K562 (cell line): Measurements from ENCODE around the gene CSMD2. TPM values are rescaled to one million over a fixed set of nuclear protein-coding genes. Genes with fewer than 3 reads are reported as not detected.

Source experiments
- ATAC-seq: fragments of 200-7000 bp; cut with Tn5 transposase; 3 replicates; pipeline ENCODE4 v1.9.1; 2020; ENCODE audit warnings: moderate library complexity
- BruUV-seq: library from RNA; stranded (reverse); fragments of 400-500 nt; replicated peaks from 2 replicates; lab custom pipeline; 2021; lab: Mats Ljungman, UMichigan
- CTCF ChIA-PET: fragments of 300-600 bp; formaldehyde crosslinking; extraction: SDS; loops from one replicate; lab custom pipeline; 2021; ENCODE audit warnings: low intra/inter-chr PET ratio; lab: Yijun Ruan, JAX
- POLR2A ChIA-PET: fragments of 300-600, 350-650 bp; sonication (Branson Sonifier 250); formaldehyde crosslinking; extraction: SDS; loops from one replicate; lab custom pipeline; 2021; ENCODE audit warnings: antibody characterized with exemption, inconsistent platforms; lab: Yijun Ruan, JAX
- DNase-seq, 4 experiments: peaks; one replicate each; pipeline versions ENCODE4 v3.0.0 to v3.0.0-alpha.2; 2011 to 2018; ENCODE audit warnings: low spot score in 3 of 4, mixed read lengths in 3 of 4; ENCODE audit errors: extremely low read depth in 1 of 4
- FAIRE-seq: peaks from 2 replicates; lab custom pipeline; 2011; peaks lifted over from hg19 to GRCh38; lab: Jason Lieb, UNC
- H2AFZ ChIP-seq: 2 replicates; pipeline ENCODE4 v1.6.0; 2011; ENCODE audit warnings: low read depth, low read length, control low read depth, inconsistent platforms
- H3K27ac ChIP-seq: fragments of 200-600 bp; 3 replicates; pipeline ENCODE4 v1.8.0; 2011; ENCODE audit warnings: low read depth, mild to moderate bottlenecking, control low read depth, inconsistent platforms, low read length, moderate library complexity, mixed read lengths; ENCODE audit errors: extremely low read depth
- H3K27me3 ChIP-seq, 2 experiments: fragments of 300-600 bp in 1 of 2; 2 replicates in 1 of 2; 3 replicates in 1 of 2; pipeline versions ENCODE4 v1.6.0 to v1.8.0; 2011; ENCODE audit warnings: inconsistent platforms in 2 of 2, low read length in 2 of 2, mild to moderate bottlenecking in 1 of 2, mixed read lengths in 1 of 2, moderate library complexity in 1 of 2; ENCODE audit not compliant: control insufficient read depth in 2 of 2, insufficient read depth in 2 of 2
- H3K36me3 ChIP-seq: fragments of 300-600 bp; 3 replicates; pipeline ENCODE4 v1.8.0; 2011; ENCODE audit warnings: mild to moderate bottlenecking, low read length, inconsistent platforms; ENCODE audit not compliant: control insufficient read depth, insufficient read depth
- H3K4me1 ChIP-seq, 2 experiments: fragments of 200-600 bp in 1 of 2; replicated peaks in 1 of 2; 2 replicates in 1 of 2; 3 replicates in 1 of 2; pipeline versions ENCODE4 v1.5.1 to v1.8.0; 2011; ENCODE audit warnings: inconsistent platforms in 2 of 2, low read length in 2 of 2, mild to moderate bottlenecking in 1 of 2, mixed read lengths in 1 of 2, moderate library complexity in 1 of 2; ENCODE audit not compliant: control insufficient read depth in 2 of 2, insufficient read depth in 2 of 2
- H3K4me2 ChIP-seq: 2 replicates; pipeline ENCODE4 v1.6.1; 2011; ENCODE audit warnings: low read length, control low read depth, inconsistent platforms, mixed read lengths; ENCODE audit not compliant: insufficient read depth
- H3K4me3 ChIP-seq: fragments of 200-600 bp; sonication (generic), shearing (Covaris generic); 2 replicates; pipeline ENCODE4 v1.5.1; 2016; ENCODE audit warnings: control low read depth, inconsistent platforms
- H3K79me2 ChIP-seq: fragments of 200-600 bp; 3 replicates; pipeline ENCODE4 v1.8.0; 2011; ENCODE audit warnings: low read length, inconsistent platforms; ENCODE audit not compliant: control insufficient read depth, insufficient read depth
- H3K9ac ChIP-seq, 2 experiments: 2 replicates each; pipeline versions ENCODE4 v1.6.0 to v1.6.1; 2011; ENCODE audit warnings: low read depth in 2 of 2, low read length in 2 of 2, control low read depth in 1 of 2, inconsistent platforms in 1 of 2, mild to moderate bottlenecking in 1 of 2, mixed read lengths in 1 of 2; ENCODE audit not compliant: insufficient read depth in 1 of 2
- H3K9me1 ChIP-seq: one replicate; pipeline ENCODE4 v1.6.0; 2011; ENCODE audit warnings: inconsistent platforms, mild to moderate bottlenecking, low read length, moderate library complexity; ENCODE audit not compliant: control insufficient read depth, insufficient read depth
- H3K9me3 ChIP-seq: replicated peaks from 2 replicates; pipeline ENCODE4 v1.5.1; 2011; ENCODE audit warnings: low read depth, low read length, inconsistent platforms; ENCODE audit not compliant: control insufficient read depth, insufficient read depth
- H4K20me1 ChIP-seq: replicated peaks from 2 replicates; pipeline ENCODE4 v1.6.1; 2011; ENCODE audit warnings: low read length, inconsistent platforms, mixed read lengths; ENCODE audit not compliant: control insufficient read depth, insufficient read depth
- CBX1 ChIP-seq: sonication (generic); IDR thresholded peaks from 2 replicates; pipeline ENCODE4 v1.6.1; 2016; ENCODE audit warnings: antibody characterized with exemption, low read depth, mild to moderate bottlenecking
- CEBPZ ChIP-seq: fragments of 150-350 bp; IDR thresholded peaks from 2 replicates; pipeline ENCODE4 v1.6.1; 2014; ENCODE audit warnings: low read depth, mild to moderate bottlenecking, low read length, borderline replicate concordance
- CLOCK ChIP-seq: fragments of 250-450 bp; sonication (Bioruptor Pico); IDR thresholded peaks from 2 replicates; pipeline ENCODE4 v1.4.0; 2020; ENCODE audit warnings: mild to moderate bottlenecking, moderate library complexity, borderline replicate concordance
- ELF4 ChIP-seq: fragments of 450-650 bp; formaldehyde crosslinking; IDR thresholded peaks from 2 replicates; pipeline ENCODE4 v1.4.0; 2022; ENCODE audit warnings: missing genetic modification characterization
- FOXJ2 ChIP-seq: fragments of 200-800 bp; sonication (Bioruptor generic); IDR thresholded peaks from 2 replicates; pipeline ENCODE4 v1.6.1; 2016; ENCODE audit warnings: missing genetic modification characterization, missing compliant biosample characterization
- PTTG1 ChIP-seq: fragments of 450-650 bp; IDR thresholded peaks from 2 replicates; pipeline ENCODE4 v1.6.1; 2016; ENCODE audit warnings: low read depth, mild to moderate bottlenecking, missing genetic modification characterization, missing compliant biosample characterization
- ZHX1 ChIP-seq: fragments of 150-350 bp; conservative IDR thresholded peaks from 2 replicates; pipeline ENCODE4 v1.6.1; 2014; ENCODE audit warnings: low read length
- ZNF511 ChIP-seq: sonication (generic); formaldehyde crosslinking; IDR thresholded peaks from 2 replicates; pipeline ENCODE4 v1.8.0; 2022; ENCODE audit warnings: mild to moderate bottlenecking, missing genetic modification reagents
- WGBS: fragments of 100-300 bp; shearing (Covaris generic); methylation state at CpG from one replicate; pipeline ENCODE4 v1.1.6; 2016; ENCODE audit warnings: low coverage, mixed read lengths; ENCODE audit not compliant: insufficient coverage; ENCODE audit errors: missing lambda C conversion rate; 5-methylcytosine and 5-hydroxymethylcytosine counted together
- in situ Hi-C: fragments of 300-500 bp; cut with MboI; formaldehyde crosslinking; loops from 4 replicates; pipeline ENCODE4 v1.15.0; 2018; ENCODE audit warnings: inconsistent platforms, mixed read lengths
- intact Hi-C: fragments of 100-400 bp; cut with micrococcal nuclease; formaldehyde crosslinking; loops from 2 replicates; pipeline ENCODE4 v1.14.2; 2022
- polyA plus RNA-seq, 8 experiments: library from polyadenylated mRNA; depleted of rRNA in 4 of 8; stranded (reverse) in 5 of 8; unstranded in 3 of 8; fragments of >200 nt; fragmentation: Nextera tagmentation in 2 of 8; fragmentation: Illumina TruSeq in 1 of 8; extraction: Ambion mirVana in 2 of 8; extraction: Trizol in 1 of 8; gene quantifications; 2 replicates each; pipeline versions ENCODE4 v1.2.1 to v1.2.3, GENCODE V29; 2011 to 2014; ENCODE audit warnings: inconsistent platforms in 1 of 8, missing spikeins in 1 of 8
- total RNA-seq, 7 experiments: library from RNA; depleted of rRNA in 6 of 7; stranded (reverse); fragments of >200 nt in 6 of 7; fragmentation: Illumina TruSeq in 2 of 7; extraction: Trizol in 2 of 7; gene quantifications; 2 replicates each; pipeline versions ENCODE4 v1.2.1 to v1.2.3, GENCODE V29; 2011 to 2021; ENCODE audit warnings: low replicate concordance in 1 of 7

Gene CSMD2
- total and polyA plus RNA-seq, 9 of the 15 experiments (the other 6 are each of a cell fraction or from before 2014, with no cell fraction given) = not detected

GRCh38 chr1:33824971-33825370 is 340.1 kb downstream of the CSMD2 start (continued):
- TF ChIP-seq CEBPZ = no peak
- TF ChIP-seq, all 486 proteins: peak for 0

GRCh38 chr1:33824321-33824720 is 340.7 kb downstream of the CSMD2 start:
- Histone ChIP-seq H3K4me3 (no peak overlapping the region), H3K4me1 (no peaks in the 10 kb centered on the region), H3K4me2 (no peak overlapping the region), H3K36me3 (no peaks in the 10 kb centered on the region), H3K79me2 (no peaks in the 10 kb centered on the region), H4K20me1 (no peaks in the 10 kb centered on the region; the same call in 1 of the 2 replicates), H3K9me1 (no peaks in the 10 kb centered on the region), H3K9ac (no peak overlapping the region), H3K27ac (no peak overlapping the region), H2AFZ (no peak overlapping the region), H3K27me3 (peaks cover 0 to 6% of the 10 kb centered on the region in 2 experiments; a peak in 2 of 5 replicates), H3K9me3 (no peaks in the 10 kb centered on the region; the same call in 1 of the 2 replicates)
- ChIA-PET CTCF (no interaction called here), POLR2A (no interaction called here)
- in situ Hi-C loops = no loop called here
- BruUV-seq = no TSS peak
- 0% methylated on average over 5 of the region's 6 CpGs for WGBS
- DNase-seq (no peak), ATAC-seq (no peak), FAIRE-seq (no peak)
- intact Hi-C loops = no loop called here
- TF ChIP-seq FOXJ2 (tag) (no peak), CBX1 (no peak), CLOCK (no peak), ZHX1 (no peak), ZNF511 (CRISPR knock-in tag) (no peak), PTTG1 (tag) (no peak), ELF4 (CRISPR knock-in tag) (no peak)
